Measurements from ENCODE around the gene BRPF1.

BRPF1 gene

GRCh38 chr3:9701006-9701405 lies 30.5 kb upstream of the BRPF1 start:
- no peak for DNase-seq

DNA sequence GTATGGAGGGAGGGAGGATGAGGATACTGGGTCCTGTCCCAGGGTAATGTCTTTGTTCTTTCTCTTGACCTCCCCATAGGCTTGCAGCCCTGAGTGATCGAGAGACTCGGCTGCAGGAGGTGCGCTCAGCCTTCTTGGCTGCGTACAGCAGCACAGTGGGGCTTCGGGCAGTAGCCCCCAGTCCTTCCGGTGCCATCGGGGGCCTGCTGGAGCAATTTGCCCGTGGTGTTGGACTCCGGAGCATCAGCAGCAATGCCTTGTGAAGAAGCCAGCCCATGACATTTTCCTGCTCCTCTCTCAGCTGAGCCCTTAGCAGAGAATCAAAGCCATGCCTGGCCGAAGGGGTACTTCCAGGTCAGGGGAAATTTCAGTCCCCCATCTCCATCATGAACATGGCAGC lies 29.8 kb upstream of the BRPF1 start:
- no peak for DNase-seq

DNA sequence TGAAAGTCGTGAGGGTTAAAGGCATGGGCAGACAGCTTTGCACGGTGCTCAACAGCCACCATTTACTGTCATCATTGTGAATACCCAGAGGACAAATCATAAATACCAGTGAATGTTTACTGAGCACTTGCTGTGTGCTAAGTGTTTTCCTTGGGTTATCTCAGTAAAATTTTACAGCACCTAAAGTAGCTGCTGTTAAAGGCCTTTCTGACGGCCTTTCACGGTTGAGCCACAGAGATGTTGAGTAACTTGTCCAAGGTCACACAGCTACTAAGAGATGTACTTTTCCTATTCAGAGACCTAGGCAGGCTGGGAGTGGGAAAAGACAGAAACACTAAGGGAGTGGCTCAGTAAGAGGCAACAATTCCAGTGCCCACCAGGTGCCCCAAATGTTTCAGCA lies 28.3 kb upstream of the BRPF1 start:
- DNase-seq, result no peak

DNA sequence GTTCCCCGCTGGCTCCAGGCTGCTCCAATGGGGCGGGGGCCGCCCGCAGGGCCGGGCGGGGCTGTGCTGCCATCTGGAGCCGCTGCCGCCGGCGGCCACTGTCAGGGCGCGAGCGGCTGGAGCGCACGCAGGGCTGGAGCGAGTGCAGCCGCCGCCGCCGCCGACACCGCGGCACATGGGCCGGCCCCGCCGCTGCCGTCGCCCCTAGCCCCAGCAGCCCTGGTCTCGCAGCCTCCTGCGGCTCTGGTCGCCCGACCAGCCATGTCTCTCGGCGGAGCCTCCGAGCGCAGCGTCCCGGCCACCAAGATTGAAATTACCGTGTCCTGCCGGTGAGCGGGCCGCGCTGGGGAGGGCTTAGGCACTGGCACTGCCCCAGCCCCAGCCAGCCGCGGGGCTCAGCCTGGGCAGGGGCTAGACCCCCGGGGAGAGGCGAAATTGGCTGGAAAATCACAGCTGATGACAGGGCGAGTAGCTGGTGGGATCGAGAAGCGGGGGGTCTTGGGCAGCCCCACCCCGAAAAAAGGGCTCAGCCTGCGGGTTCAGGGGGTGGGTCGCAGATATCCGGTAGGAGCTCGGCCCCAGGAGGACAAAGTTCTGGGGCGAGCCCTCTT lies 27.7 kb upstream of the BRPF1 start, which contains the start of gene CPNE9:
Gene CPNE9 (plus strand): TSS at position 98 of the 611 bp plus-strand sequence. CDS start 164 bp downstream, at position 262.
- DNase-seq, result peak in 1 of 51 donors; percentile 19

DNA sequence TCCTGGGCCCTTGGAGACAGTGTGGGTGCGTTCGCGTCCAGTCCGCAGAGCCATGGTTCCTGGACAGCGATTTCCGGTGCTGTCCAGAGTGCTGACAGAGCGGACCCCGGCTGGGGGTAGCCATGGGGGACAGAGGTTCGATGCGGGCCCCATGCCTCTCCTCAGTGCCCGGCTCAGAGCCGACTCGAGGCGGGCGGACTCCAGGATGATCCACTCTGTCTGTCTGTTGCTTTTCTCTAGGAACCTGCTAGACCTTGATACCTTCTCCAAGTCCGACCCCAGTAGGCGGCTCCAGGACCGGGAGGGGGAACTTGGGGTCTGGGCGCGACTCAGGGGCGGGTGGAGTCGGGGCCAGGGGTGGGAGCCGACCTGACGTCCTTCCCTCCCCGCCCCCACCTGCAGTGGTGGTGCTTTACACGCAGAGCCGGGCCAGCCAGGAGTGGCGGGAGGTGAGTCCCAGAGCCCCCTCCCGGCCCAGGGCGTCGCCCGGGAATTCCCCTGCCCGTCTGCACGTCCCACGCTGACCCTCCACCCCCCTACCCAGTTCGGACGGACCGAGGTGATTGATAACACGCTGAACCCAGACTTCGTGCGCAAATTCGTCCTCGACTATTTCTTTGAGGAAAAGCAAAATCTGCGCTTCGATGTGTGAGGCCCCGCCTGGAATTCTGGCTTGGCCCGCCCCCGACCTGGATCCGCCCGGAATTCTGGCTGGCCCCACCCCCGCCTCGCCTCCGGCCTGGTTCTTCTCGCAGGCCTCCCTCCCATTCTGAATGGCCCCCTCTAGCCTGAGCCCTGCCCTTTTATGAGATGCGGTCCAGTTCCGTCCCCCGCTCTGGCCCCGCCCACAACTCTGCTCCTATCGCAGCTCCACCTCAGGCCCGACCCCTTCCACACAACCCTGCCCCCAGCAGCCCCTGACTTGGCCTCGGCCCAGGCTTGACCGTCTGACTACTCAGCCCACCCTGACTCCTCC lies 26.9 kb upstream of the BRPF1 start:
- DNase-seq, result peak in 3 of 51 donors; percentile 10 to 16 (median 13)

DNA sequence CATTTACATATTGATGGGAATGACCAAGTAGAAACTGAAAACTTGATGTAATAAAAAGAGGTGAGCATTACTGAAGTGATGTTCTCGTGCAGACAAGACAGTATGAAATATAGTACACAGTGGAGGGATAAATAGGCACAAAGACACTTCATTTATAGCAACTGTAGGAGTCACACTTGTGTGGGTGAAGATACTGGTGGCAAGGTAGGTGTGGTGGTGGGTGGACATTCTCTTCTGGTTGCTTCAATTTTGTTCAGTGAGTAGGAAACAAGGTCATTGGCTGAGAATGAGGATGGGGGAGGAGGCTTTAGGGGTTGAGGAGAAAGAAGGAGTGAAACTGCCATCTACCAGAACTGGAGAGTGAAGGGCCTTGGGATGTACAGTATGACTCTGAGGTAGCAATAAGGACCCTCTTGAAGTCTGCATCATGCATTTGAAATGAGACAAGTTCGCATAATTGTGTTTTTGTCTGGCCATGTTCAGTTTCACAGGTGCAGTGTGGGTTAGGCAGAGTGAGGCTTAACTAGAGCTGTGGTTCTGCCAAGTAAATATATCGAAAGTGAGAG lies 21.3 kb upstream of the BRPF1 start:
- DNase-seq, result no peak

DNA sequence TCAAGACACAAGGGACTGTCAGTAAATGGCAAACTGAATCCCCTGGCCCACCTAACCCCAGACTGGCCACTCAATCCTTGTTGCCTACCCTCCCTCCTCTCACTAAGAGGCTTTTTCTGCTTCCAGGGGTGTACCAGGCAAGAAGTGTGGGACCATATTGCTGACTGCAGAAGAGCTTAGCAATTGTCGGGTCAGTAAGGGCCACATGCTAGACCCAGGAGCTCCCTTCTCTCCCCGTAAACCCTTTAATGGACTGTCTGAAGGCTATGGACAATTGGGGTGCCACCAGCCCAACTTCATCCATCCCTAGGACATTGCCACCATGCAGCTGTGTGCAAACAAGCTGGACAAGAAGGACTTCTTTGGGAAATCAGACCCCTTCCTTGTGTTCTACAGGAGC lies 19.1 kb upstream of the BRPF1 start:
- no peak for DNase-seq

DNA sequence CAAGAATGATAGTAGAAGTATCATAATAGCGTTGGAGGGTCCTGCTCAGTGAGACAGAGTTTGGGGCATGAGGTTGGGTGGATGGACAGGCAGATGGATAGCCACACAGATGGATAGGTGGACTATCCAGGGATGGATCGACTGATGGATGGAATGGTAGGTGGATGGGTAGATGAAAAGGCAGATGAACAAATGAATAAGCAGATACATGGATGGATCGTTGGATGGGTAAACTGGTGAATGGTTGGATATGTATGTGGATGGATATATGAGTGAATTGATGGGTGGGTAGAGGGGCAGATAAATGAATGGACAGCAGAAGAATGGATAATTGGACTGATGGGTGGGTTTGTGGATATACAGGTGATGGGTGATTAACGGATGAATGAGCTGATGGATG lies 18.4 kb upstream of the BRPF1 start:
- DNase-seq, result no peak

- no peak for DNase-seq
These were observed 16.4 kb upstream of the BRPF1 start for GRCh38 chr3:9715136-9715535.

DNA sequence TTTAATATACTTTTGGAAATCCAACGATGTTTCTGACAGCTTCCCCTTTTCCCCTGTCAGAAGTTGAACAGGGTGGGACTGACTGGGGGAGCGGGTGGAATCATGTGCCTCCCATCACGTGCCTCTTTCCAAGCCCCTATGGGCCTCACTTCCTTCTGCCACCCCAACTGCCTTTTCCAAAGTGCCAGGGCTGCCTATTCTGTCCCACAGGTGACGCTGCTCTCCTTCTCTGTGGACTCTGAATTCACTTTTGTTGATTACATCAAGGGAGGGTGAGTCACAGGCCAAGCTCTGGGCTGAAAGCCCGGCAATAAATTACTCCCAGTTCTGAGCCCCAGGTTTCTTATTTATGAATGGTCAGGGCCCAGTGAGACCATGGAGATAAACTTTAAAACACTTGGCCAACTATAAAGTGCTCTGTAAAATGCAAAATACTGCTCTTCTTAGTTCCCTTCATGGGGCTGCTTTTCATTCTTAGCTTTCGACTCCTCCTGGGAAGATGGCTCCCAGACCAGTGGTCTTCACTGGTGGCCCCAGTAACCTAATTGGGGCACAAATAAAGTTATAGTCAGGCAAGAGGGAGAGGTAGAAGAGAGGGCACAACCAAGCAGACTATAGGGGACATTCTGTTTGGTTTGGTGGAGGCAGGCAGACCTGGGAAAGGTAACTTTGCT lies 15.6 kb upstream of the BRPF1 start:
- DNase-seq, result peak in 26 of 51 donors; percentile 18 to 75 (median 34)

DNA sequence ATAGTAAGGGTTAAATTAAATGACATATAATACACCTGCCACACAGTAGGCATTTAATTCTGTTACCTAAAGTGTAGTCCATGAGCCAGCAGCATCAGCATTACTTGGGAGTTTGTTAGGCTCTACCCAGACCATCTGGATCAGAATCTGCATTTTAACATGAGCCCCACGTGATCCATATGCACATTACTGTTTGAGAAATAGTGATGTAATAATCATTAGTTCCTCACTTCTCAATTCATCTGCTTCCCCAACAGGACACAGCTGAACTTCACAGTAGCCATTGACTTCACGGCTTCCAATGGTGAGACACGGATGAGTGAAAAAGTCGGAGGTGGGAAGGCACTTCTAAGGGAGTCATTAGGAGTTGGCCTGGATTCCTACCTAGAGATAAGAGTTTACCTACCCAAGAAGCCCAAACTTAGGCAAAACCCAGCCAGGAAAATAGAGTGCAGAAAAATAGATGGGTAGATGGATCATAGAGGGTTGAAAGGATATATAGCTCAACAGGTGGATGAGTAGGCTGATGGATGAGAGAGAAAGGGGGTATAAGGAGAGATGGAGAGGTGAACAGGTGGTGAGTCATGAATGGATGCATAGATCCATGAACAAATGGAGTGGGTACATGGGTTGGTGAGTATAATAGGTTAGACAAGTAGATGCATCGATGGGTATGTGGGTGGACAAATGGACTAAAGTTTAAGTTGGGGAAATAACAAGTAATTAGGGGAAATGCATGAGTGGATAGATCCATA lies 14.6 kb upstream of the BRPF1 start:
- DNase-seq, result no peak

DNA sequence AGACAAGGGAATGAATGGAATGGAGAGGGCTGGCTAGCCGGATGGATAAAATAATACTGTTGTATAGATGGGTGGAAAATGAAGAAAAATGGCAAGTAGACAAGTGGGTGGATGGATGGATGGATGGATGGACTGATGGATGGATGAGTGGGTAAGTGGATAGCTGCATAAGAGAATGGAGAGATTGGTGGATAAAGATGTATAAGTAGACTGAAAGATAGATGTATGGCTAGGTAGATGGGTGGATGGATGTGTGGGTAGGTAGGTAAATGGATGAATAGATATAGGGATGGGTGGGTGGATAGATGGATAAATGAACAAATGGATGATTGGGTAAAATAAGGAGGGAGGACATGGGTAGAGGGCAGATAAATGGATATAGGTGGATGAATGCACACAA lies 14.0 kb upstream of the BRPF1 start:
- DNase-seq, result no peak

DNA sequence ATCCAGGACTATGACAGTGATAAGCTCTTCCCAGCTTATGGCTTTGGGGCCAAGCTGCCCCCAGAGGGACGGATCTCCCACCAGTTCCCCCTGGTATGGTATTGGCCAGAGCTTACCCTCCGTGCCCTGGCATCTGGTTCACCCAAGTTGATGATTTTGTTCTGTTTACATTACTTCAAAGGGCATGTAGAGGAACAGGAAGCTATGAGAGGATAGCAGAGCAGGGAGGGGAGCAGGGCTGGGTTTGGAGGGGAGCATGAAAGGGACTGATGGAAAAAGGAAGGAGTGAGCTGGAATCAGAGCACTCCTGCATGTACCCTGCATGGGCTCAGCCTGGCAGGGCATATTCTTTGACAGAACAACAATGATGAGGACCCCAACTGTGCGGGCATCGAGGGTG lies 13.4 kb upstream of the BRPF1 start:
- DNase-seq, result no peak

DNA sequence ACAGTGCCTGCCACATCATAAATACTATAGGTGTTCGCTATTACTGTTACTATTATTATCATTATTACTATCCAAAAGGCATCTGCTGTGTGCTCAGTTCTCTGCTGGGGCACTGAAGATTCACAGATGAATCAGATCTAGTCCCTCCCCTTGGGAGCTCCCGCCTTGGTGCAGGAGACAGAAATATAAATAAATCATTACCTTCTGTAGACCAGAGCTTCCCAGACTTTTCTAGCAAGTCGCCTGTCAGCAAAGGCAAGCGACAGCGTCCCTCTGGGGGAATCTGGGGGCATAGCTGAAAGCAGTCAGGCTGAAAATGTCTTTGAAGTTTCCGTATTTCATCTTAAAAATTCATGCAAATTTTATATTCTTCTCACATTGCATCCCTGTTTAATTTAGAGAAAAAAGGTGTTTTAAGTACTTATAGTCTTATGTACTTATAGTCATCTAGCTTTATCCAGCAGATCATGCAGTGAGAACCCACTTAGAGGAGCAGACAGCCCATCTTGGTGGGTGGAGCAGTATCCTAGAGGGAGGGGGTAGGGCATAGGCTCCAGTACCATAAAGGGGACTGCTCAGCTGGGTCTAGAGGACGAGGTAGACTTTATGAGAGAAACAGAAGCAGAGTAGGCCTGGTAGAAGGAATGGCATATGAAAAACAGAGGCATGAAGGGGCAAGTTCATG lies 10.4 kb upstream of the BRPF1 start:
- no peak for DNase-seq

GRCh38 chr3:9721700-9722060 lies 9.9 kb upstream of the BRPF1 start:
- no peak for DNase-seq

- DNase-seq, result no peak
These were observed 5.6 kb upstream of the BRPF1 start for GRCh38 chr3:9725775-9726515.

DNA sequence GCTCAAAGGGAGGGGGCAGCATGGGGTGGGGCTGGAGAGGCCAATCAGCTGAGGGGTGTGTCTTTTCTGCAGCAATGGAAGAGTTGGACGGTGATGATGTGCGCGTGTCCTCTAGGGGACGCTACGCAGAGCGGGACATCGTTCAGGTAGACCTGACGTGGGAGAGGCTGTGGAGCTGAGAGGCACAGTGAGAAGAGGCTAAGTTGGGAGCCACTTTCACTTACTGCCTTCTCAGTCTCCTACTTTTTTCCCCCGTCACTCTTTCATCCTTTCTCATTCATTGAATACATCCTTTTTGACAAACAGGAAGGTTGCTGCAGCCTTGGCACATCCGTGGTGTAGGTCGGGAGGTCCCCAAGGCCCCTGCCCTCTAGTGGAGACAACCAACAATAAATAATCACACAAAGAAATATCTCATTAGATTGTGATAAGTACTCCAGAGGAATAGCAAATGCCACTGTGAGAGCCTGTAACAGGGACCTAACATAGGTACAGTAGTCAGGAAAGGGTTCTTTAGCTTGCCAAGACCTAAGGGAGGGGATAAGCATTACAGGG lies 4.4 kb upstream of the BRPF1 start:
- DNase-seq, result no peak

- DNase-seq, result no peak
These were observed 3.8 kb upstream of the BRPF1 start for GRCh38 chr3:9727743-9728142.

DNA sequence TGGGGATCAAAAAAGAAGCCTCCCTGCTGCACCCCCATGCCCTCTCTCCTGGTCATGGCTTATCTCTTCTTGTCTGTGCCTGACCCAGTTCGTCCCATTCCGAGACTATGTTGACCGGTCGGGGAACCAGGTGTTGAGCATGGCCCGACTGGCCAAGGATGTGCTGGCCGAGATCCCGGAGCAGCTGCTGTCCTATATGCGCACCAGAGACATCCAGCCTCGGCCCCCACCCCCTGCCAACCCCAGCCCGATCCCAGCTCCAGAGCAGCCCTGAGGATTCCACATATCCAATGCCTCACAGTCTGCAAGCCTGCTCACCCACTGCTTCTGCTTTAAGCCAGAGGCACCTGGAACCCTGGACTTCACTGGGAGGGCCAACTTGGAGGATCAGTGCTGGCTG lies 2.1 kb upstream of the BRPF1 start:
- DNase-seq, result no peak

Data from hypothalamus (tissue), 51 donors.